Renal cortex interstitium (tissue), 11 donors: ENCODE results near the gene LOXL1. TPM values are rescaled to one million over a fixed set of nuclear protein-coding genes. Genes with fewer than 3 reads are reported as not detected.
A peak's percentile ranks its signal among the peaks of the same experiment; 100 is the strongest.
"Not testable (repeated sequence)": the region's sequence is repeated elsewhere in the genome, so short reads cannot be mapped to it uniquely, and the experiment has no call there.

Source experiments
- DNase-seq, 11 donors: peaks; one replicate each; pipeline ENCODE4 v3.0.0-alpha.2; 2013; ENCODE audit warnings: low read depth in 9 of 11, low spot score in 4 of 11; ENCODE audit errors: extremely low read depth in 1 of 11
- polyA plus RNA-seq, 3 donors: library from polyadenylated mRNA; unstranded; fragments of 120-200 nt; gene quantifications; one replicate each; pipeline ENCODE4 v1.2.1, GENCODE V29; 2013; ENCODE audit not compliant: insufficient read length in 3 of 3

Gene LOXL1
- polyA plus RNA-seq, 3 donors: 64.1 to 84.0 (median 77.1) TPM

GRCh38 chr15:73957785-73958184, 31.5 kb downstream of the LOXL1 start:
- DNase-seq: no peak

GRCh38 chr15:73959012-73959581, 32.8 kb downstream of the LOXL1 start:
- no peak for DNase-seq

- DNase-seq: no peak
These were observed 33.5 kb downstream of the LOXL1 start for GRCh38 chr15:73959801-73960200.

- not testable (repeated sequence) for DNase-seq
These were observed 34.3 kb downstream of the LOXL1 start for GRCh38 chr15:73960472-73961070.

- DNase-seq: no peak
These were observed 36.2 kb downstream of the LOXL1 start for GRCh38 chr15:73962433-73962832.

GRCh38 chr15:73964736-73965093, 38.5 kb downstream of the LOXL1 start:
- DNase-seq: peak in 6 of 11 donors; percentile 58 to 79 (median 66)

- peak in 1 of 11 donors; percentile 31 for DNase-seq
These were observed 39.0 kb downstream of the LOXL1 start for GRCh38 chr15:73965094-73965757.

GRCh38 chr15:73965758-73966113, 39.5 kb downstream of the LOXL1 start:
- no peak for DNase-seq

GRCh38 chr15:73968461-73968860, 42.2 kb downstream of the LOXL1 start:
- no peak for DNase-seq

GRCh38 chr15:73969151-73969759, 43.0 kb downstream of the LOXL1 start:
- no peak for DNase-seq

GRCh38 chr15:73972984-73973682, 46.9 kb downstream of the LOXL1 start:
- DNase-seq: peak in 10 of 11 donors; percentile 52 to 91 (median 81)

GRCh38 chr15:73973683-73974200, 47.5 kb downstream of the LOXL1 start:
- DNase-seq: not testable (repeated sequence)

GRCh38 chr15:73975440-73976125, 49.3 kb downstream of the LOXL1 start:
- DNase-seq: not testable (repeated sequence)

- DNase-seq: no peak
These were observed 52.6 kb downstream of the LOXL1 start for GRCh38 chr15:73978896-73979295.

- DNase-seq: no peak
These were observed 53.4 kb downstream of the LOXL1 start for GRCh38 chr15:73979636-73980035.

- no peak for DNase-seq
These were observed 55.5 kb downstream of the LOXL1 start for GRCh38 chr15:73981761-73982221.

- DNase-seq: peak in 5 of 11 donors; percentile 42 to 83 (median 56)
These were observed 56.1 kb downstream of the LOXL1 start for GRCh38 chr15:73982222-73982962.

GRCh38 chr15:73983211-73983727, 57.0 kb downstream of the LOXL1 start:
- DNase-seq: no peak
